Femur (tissue), 1 donor: ENCODE data around the gene KRTAP13-2.
A peak's percentile ranks its signal among the peaks of the same experiment; 100 is the strongest.

ENCODE experiments used
- DNase-seq: peaks from one replicate; pipeline ENCODE4 v3.0.0-alpha.2; 2017

The KRTAP13-2 gene

GRCh38 chr21:30372139-30372770, at the start of gene KRTAP13-2:
TSS of gene KRTAP13-2 (minus strand) at chr21:30372271. CDS start at chr21:30372213, 58 bp downstream.
- no peak for DNase-seq

GRCh38 chr21:30415993-30416392, 43.9 kb upstream of the KRTAP13-2 start:
- no peak for DNase-seq

GRCh38 chr21:30408782-30409494, 36.9 kb upstream of the KRTAP13-2 start:
- peak; percentile 29 for DNase-seq

- DNase-seq: no peak
Measured at GRCh38 chr21:30395731-30396130, 23.7 kb upstream of the KRTAP13-2 start, which contains the start of gene KRTAP13-1. TSS of gene KRTAP13-1 (plus strand) at chr21:30396031. CDS start at chr21:30396087, 56 bp downstream.

- no peak for DNase-seq
Measured at GRCh38 chr21:30391492-30392025, 19.5 kb upstream of the KRTAP13-2 start.

GRCh38 chr21:30382201-30382600, 10.1 kb upstream of the KRTAP13-2 start:
- no peak for DNase-seq

- DNase-seq: no peak
Measured at GRCh38 chr21:30355906-30356305, 16.2 kb downstream of the KRTAP13-2 start.

GRCh38 chr21:30354308-30355005, 17.6 kb downstream of the KRTAP13-2 start:
- DNase-seq: no peak

GRCh38 chr21:30351534-30351933, 20.5 kb downstream of the KRTAP13-2 start:
- no peak for DNase-seq

GRCh38 chr21:30349572-30349971, 22.5 kb downstream of the KRTAP13-2 start:
- no peak for DNase-seq

GRCh38 chr21:30348506-30348905, 23.6 kb downstream of the KRTAP13-2 start, which contains the start of gene KRTAP23-1:
TSS of gene KRTAP23-1 (minus strand) at chr21:30348606. CDS start at chr21:30348606, 0 bp downstream.
- DNase-seq: no peak

GRCh38 chr21:30345014-30345413, 27.1 kb downstream of the KRTAP13-2 start:
- DNase-seq: no peak

GRCh38 chr21:30340714-30341573, 31.1 kb downstream of the KRTAP13-2 start:
- DNase-seq: no peak

GRCh38 chr21:30338717-30339116, 33.4 kb downstream of the KRTAP13-2 start:
- no peak for DNase-seq

- no peak for DNase-seq
Measured at GRCh38 chr21:30337772-30338171, 34.3 kb downstream of the KRTAP13-2 start.

GRCh38 chr21:30337276-30337744, 34.8 kb downstream of the KRTAP13-2 start, which contains the start of gene KRTAP27-1:
TSS of gene KRTAP27-1 (minus strand) at chr21:30337694. CDS start at chr21:30337668, 26 bp downstream.
- no peak for DNase-seq

GRCh38 chr21:30336596-30336995, 35.5 kb downstream of the KRTAP13-2 start:
- DNase-seq: no peak

- no peak for DNase-seq
Measured at GRCh38 chr21:30333736-30334135, 38.3 kb downstream of the KRTAP13-2 start.

GRCh38 chr21:30332681-30333080, 39.4 kb downstream of the KRTAP13-2 start:
- DNase-seq: no peak

- no peak for DNase-seq
Measured at GRCh38 chr21:30329203-30329875, 42.7 kb downstream of the KRTAP13-2 start.

- DNase-seq: no peak
Measured at GRCh38 chr21:30326390-30326789, 45.7 kb downstream of the KRTAP13-2 start.
